Measurements from ENCODE around the gene FSD1L. TPM values are rescaled to one million over a fixed set of nuclear protein-coding genes. Genes with fewer than 3 reads are reported as not detected.

Gene FSD1L
- total and polyA plus RNA-seq, 2 of the 13 experiments (the other 11 are each of a cell fraction or from before 2014, with no cell fraction given) = 4.1 to 5.1 TPM

DNA sequence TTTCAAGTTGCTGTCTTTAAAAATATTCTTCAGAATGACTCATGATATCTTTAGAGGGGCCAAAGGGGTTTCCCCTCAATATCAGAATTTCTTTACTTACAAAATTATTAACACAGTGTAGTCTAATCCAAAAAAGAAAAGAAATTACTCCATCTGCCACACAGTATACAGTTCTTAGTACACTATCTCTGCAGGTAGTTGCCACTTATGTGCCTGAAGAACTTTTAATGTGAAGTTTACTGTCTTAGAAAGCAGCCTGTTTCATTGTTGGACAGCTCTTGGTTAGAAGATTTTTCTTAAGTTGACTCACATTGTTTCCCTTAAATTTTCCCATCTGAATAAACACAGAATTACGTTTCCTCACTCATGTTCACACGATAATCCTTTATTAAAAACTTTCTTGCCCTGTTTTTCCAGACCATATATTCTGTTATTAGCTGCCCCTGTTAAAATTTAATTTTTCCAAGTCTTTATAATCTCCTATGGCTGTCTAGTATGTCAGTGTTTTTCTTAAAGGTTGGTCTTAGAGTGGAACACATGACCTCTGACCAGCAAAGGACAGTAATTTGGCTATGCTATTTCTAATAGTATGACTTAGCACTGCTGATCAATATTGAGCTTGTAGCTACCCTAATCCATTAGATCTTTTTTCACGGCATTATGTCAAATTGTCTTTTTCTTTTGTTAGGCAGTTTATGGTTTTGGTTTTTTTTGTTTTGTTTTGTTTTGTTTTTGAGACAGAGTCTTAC, 88.3 kb downstream of the FSD1L start (continued):
- no peak for TF ChIP-seq HNF1A (IDR thresholded peaks at IDR 0.05; ENCODE audit: low read depth)
- TF ChIP-seq HNF1A (CRISPR knock-in tag; IDR thresholded peaks at IDR 0.05; ENCODE audit: borderline replicate concordance) = no peak
- no peak for TF ChIP-seq ZBTB3 (CRISPR knock-in tag; IDR thresholded peaks at IDR 0.05; ENCODE audit: borderline replicate concordance, low read depth)
- no peak for TF ChIP-seq AHDC1 (CRISPR knock-in tag; IDR thresholded peaks at IDR 0.05; ENCODE audit: borderline replicate concordance)
- TF ChIP-seq, protein P1, sequence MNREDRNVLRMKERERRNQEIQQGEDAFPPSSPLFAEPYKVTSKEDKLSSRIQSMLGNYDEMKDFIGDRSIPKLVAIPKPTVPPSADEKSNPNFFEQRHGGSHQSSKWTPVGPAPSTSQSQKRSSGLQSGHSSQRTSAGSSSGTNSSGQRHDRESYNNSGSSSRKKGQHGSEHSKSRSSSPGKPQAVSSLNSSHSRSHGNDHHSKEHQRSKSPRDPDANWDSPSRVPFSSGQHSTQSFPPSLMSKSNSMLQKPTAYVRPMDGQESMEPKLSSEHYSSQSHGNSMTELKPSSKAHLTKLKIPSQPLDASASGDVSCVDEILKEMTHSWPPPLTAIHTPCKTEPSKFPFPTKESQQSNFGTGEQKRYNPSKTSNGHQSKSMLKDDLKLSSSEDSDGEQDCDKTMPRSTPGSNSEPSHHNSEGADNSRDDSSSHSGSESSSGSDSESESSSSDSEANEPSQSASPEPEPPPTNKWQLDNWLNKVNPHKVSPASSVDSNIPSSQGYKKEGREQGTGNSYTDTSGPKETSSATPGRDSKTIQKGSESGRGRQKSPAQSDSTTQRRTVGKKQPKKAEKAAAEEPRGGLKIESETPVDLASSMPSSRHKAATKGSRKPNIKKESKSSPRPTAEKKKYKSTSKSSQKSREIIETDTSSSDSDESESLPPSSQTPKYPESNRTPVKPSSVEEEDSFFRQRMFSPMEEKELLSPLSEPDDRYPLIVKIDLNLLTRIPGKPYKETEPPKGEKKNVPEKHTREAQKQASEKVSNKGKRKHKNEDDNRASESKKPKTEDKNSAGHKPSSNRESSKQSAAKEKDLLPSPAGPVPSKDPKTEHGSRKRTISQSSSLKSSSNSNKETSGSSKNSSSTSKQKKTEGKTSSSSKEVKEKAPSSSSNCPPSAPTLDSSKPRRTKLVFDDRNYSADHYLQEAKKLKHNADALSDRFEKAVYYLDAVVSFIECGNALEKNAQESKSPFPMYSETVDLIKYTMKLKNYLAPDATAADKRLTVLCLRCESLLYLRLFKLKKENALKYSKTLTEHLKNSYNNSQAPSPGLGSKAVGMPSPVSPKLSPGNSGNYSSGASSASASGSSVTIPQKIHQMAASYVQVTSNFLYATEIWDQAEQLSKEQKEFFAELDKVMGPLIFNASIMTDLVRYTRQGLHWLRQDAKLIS (CRISPR knock-in tag; IDR thresholded peaks at IDR 0.05) = no peak

All from HepG2 (cell line).